ENCODE measurements around the gene APOBEC4.

The APOBEC4 gene

GRCh38 chr1:183598386-183598785 is 54.7 kb downstream of the APOBEC4 start:
- no peak for DNase-seq

GRCh38 chr1:183597656-183598347 is 55.3 kb downstream of the APOBEC4 start:
- DNase-seq: no peak

DNA sequence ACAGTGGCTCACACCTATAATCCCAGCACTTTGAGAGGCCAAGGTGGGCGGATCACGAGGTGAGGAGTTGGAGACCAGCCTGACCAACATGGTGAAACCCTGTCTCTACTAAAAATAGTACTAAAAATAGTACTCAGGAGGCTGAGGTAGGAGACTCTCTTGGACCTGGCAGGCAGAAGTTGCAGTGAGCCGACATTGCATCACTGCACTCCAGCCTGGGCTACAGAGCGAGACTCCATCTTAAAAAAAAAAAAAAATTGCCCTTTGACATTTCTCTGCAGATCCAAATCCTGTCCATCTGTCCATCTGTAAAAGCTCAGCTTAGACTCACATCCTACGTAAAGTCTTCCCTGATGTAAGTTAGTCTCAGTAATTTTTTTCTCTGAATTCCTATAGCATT is 56.6 kb downstream of the APOBEC4 start:
- no peak for DNase-seq

All from NCI-H2227 treated with DMSO at 0.1 percent for 48 hours (cell line).